Left ventricle myocardium inferior (tissue), 1 donor: Measurements from ENCODE around the gene CNGB1. TPM values are rescaled to one million over a fixed set of nuclear protein-coding genes. Genes with fewer than 3 reads are reported as not detected.

Experiments
- DNase-seq: peaks from one replicate; pipeline ENCODE4 v3.0.0-alpha.2; 2020
- H3K27ac ChIP-seq: fragments of 200-600 bp; replicated peaks from 2 replicates; pipeline ENCODE4 v1.8.0; 2021
- H3K27me3 ChIP-seq: fragments of 200-600 bp; 2 replicates; pipeline ENCODE4 v1.8.0; 2021; ENCODE audit warnings: low read depth
- H3K36me3 ChIP-seq: fragments of 200-600 bp; 2 replicates; pipeline ENCODE4 v1.8.0; 2021
- H3K4me1 ChIP-seq: fragments of 200-600 bp; 2 replicates; pipeline ENCODE4 v1.8.0; 2021
- H3K4me3 ChIP-seq: fragments of 200-600 bp; 2 replicates; pipeline ENCODE4 v1.8.0; 2021; ENCODE audit warnings: mild to moderate bottlenecking, moderate library complexity
- H3K9me3 ChIP-seq: fragments of 200-600 bp; replicated peaks from 2 replicates; pipeline ENCODE4 v1.8.0; 2021
- intact Hi-C: fragments of 100-400 bp; cut with micrococcal nuclease; formaldehyde crosslinking; loops from one replicate; pipeline ENCODE4 v1.11.0; 2022
- total RNA-seq: library from RNA; stranded (reverse); fragmentation: NEBNext Ultra II Directional; extraction: Animal tissue kit (Norgen Biotek cat#: 25700); gene quantifications from one replicate; pipeline ENCODE4 v1.2.1, GENCODE V29; 2021
- TF ChIP-seq, protein P1 (sequence below): fragments of 200-600 bp; IDR thresholded peaks from 2 replicates; pipeline ENCODE4 v1.8.0; 2021; ENCODE audit warnings: antibody characterized with exemption, mild to moderate bottlenecking, borderline replicate concordance
- donor health status: DM: no; HTN: yes; CAD: no; lungs with severe emphysema.

Gene CNGB1
- total RNA-seq, 1 donor from 2014 or later: not detected

DNA sequence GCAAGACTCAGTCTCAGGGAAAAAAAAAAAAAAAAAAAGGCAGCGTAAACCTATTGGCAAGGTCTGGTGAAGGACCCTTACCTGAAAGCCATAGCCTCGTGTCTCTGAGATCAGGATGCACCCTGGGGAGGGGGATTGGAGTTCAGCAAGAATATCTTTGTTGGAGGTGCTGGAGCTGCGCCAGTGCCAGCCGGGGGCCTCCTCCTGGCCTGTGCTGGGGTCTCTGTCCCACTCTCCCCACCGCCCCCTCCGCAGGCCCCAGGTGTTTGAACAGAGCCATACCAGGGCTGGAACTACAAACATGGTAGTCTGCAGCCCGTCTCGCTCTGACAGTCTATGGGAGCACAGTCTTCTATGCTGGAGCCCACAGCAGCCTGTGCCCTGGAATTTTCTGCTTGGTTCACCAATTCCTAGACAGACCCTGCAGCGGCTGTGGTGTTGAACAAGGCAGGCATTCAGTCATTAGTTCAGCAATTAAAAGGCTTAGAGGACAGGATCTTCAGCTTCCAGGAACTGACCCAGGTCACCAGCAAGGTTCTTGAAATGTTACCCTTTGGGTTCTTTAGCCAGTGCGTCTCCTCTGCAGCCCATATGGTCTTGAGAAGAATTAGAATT, 126.4 kb downstream of the CNGB1 start:
- Histone ChIP-seq H3K4me3 (no peak overlapping the region), H3K27ac (no peak overlapping the region), H3K9me3 (no peaks in the 10 kb centered on the region), H3K4me1 (no peaks in the 10 kb centered on the region), H3K27me3 (no peaks in the 10 kb centered on the region), H3K36me3 (no peaks in the 10 kb centered on the region)
- TF ChIP-seq, protein P1, sequence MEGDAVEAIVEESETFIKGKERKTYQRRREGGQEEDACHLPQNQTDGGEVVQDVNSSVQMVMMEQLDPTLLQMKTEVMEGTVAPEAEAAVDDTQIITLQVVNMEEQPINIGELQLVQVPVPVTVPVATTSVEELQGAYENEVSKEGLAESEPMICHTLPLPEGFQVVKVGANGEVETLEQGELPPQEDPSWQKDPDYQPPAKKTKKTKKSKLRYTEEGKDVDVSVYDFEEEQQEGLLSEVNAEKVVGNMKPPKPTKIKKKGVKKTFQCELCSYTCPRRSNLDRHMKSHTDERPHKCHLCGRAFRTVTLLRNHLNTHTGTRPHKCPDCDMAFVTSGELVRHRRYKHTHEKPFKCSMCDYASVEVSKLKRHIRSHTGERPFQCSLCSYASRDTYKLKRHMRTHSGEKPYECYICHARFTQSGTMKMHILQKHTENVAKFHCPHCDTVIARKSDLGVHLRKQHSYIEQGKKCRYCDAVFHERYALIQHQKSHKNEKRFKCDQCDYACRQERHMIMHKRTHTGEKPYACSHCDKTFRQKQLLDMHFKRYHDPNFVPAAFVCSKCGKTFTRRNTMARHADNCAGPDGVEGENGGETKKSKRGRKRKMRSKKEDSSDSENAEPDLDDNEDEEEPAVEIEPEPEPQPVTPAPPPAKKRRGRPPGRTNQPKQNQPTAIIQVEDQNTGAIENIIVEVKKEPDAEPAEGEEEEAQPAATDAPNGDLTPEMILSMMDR: no peak
- intact Hi-C loops: no loop called here
- no peak for DNase-seq

DNA sequence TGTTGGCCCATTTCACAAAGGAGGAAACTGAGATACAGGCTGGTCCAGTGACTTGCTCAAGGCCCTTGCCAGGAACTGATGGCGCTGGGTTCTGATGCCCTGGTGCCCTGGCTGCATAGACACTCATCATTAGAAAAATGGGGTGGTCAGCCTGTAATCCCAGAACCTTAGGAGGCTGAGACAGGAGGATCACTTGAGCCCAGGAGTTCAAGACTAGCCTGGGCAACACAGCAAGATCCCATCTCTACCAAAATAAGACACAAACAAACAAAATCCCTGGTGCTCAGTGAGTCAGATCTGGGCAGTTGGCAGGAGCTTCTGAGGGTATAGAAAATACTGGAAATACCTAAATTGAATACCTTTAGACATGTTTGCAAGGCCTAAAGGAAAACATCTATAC, 127.5 kb downstream of the CNGB1 start:
- no peaks in the 10 kb centered on the region for H3K9me3 ChIP-seq
- no peak overlapping the region for H3K4me3 ChIP-seq
- no peaks in the 10 kb centered on the region for H3K36me3 ChIP-seq
- H3K4me1 ChIP-seq: no peaks in the 10 kb centered on the region
- no peak overlapping the region for H3K27ac ChIP-seq
- intact Hi-C loops: no loop called here
- TF ChIP-seq, protein P1: no peak
- no peaks in the 10 kb centered on the region for H3K27me3 ChIP-seq
- no peak for DNase-seq

DNA sequence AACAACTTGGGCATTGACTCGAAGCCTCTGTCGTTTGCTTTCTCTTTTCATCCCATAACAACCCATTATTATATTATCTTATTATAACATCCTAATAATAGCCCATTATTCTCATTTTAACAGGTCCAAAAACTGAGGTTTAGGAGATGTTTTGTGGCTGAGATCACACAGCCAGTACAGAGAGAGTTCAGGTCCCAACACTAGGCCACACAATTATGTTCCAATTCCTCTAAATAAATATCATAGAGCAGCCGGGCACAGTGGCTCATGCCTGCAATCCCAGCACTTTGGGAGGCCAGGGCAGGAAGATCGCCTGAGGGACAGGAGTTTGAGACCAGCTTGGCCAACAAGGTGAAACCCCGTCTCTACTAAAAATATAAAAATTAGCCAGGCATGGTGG, 128.3 kb downstream of the CNGB1 start:
- no peak for DNase-seq
- H3K27ac ChIP-seq: no peak overlapping the region
- TF ChIP-seq, protein P1: no peak
- H3K27me3 ChIP-seq: no peaks in the 10 kb centered on the region
- no peaks in the 10 kb centered on the region for H3K36me3 ChIP-seq
- H3K4me3 ChIP-seq: no peak overlapping the region
- H3K4me1 ChIP-seq: no peaks in the 10 kb centered on the region
- intact Hi-C loops: no loop called here
- H3K9me3 ChIP-seq: no peaks in the 10 kb centered on the region

DNA sequence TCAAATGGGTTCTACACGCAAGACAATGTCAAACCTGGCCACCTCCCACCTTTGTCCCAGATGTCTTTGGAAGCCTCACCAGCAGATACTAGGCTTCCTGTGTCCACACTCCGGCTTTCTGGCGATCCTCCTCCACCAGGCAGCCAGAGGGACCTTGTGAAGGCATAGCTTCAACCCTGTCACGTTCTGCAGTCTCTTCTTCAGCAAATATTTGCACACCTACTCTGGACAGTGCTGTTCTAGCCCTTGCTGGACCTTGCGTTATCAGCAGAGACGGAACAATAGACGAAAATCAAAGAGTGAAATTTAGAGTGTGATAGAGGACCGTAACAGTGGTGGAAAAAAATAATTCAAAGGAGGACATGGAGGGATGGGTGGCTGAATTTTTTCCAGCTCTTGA, 130.1 kb downstream of the CNGB1 start:
- Histone ChIP-seq H3K36me3 (no peaks in the 10 kb centered on the region), H3K4me1 (no peaks in the 10 kb centered on the region), H3K4me3 (no peak overlapping the region), H3K9me3 (no peaks in the 10 kb centered on the region), H3K27me3 (no peaks in the 10 kb centered on the region), H3K27ac (no peak overlapping the region)
- intact Hi-C loops: no loop called here
- DNase-seq: no peak
- TF ChIP-seq, protein P1: no peak

DNA sequence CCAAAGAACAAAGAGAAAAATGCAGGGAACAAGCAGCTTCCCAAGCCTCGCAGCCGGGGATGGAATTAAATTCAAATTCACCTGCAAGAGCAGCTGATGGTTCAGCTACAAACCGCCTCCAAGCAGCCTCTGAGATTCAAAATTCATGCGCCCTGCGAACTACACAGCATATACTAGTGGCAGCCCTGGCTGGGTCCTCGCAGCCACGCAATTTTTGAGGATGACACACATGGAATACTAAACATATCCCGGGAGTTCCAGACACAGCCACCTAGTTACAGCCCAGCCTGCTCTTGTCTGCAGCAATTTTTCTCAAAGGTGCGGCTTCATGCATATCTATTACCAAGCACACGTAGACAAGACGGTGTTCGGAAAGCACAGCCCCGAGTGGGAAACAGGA, 132.8 kb downstream of the CNGB1 start:
- Histone ChIP-seq H3K9me3 (no peaks in the 10 kb centered on the region), H3K4me3 (no peak overlapping the region), H3K36me3 (no peaks in the 10 kb centered on the region), H3K27ac (no peak overlapping the region), H3K4me1 (no peaks in the 10 kb centered on the region), H3K27me3 (no peaks in the 10 kb centered on the region)
- TF ChIP-seq, protein P1: no peak
- no peak for DNase-seq
- intact Hi-C loops: no loop called here
